ENCODE measurements around the gene LDLRAD4. TPM values are rescaled to one million over a fixed set of nuclear protein-coding genes. Genes with fewer than 3 reads are reported as not detected.

The LDLRAD4 gene
- total RNA-seq, 2 experiments from 2014 or later = 37.3 to 38.5 TPM

GRCh38 chr18:13583576-13584550, 365.3 kb downstream of the LDLRAD4 start:
- intact Hi-C loops (cut with micrococcal nuclease) = no loop called here
- peaks cover 62% of the 10 kb centered on the region for H3K4me1 Mint-ChIP-seq (ENCODE audit: low read depth)
- TF ChIP-seq CTCF (IDR thresholded peaks at IDR 0.05) = no peak
- DNase-seq (no peak), ATAC-seq (no peak)
- H3K9me3 Mint-ChIP-seq = no peaks in the 10 kb centered on the region
- ChIA-PET CTCF (interaction anchor here (1.4 kb wide), 1 partner anchor 9 kb away, joined by 4 read pairs; no protein-coding TSS in a partner anchor), POLR2A (no interaction called here)
- no peak overlapping the region for H3K4me3 Mint-ChIP-seq
- H3K27ac Mint-ChIP-seq = no peak overlapping the region
- peaks cover 7% of the 10 kb centered on the region for H3K36me3 Mint-ChIP-seq (ENCODE audit: low read depth)
- no peaks in the 10 kb centered on the region for H3K27me3 Mint-ChIP-seq

- no peak for TF ChIP-seq CTCF (IDR thresholded peaks at IDR 0.05)
- Mint-ChIP-seq H3K36me3 (ENCODE audit: low read depth) (peaks cover 11% of the 10 kb centered on the region), H3K9me3 (no peaks in the 10 kb centered on the region), H3K4me3 (no peak overlapping the region), H3K4me1 (ENCODE audit: low read depth) (peaks cover 62% of the 10 kb centered on the region), H3K27me3 (no peaks in the 10 kb centered on the region), H3K27ac (no peak overlapping the region)
- ATAC-seq (no peak), DNase-seq (no peak)
- intact Hi-C loops (cut with micrococcal nuclease) = no loop called here
- CTCF ChIA-PET = interaction anchor here (1.4 kb wide), 2 partner anchors 10 to 24 kb away, joined by 4 read pairs; no protein-coding TSS in a partner anchor
- POLR2A ChIA-PET = no interaction called here
Measured at GRCh38 chr18:13584825-13585224, 366.3 kb downstream of the LDLRAD4 start.

DNA sequence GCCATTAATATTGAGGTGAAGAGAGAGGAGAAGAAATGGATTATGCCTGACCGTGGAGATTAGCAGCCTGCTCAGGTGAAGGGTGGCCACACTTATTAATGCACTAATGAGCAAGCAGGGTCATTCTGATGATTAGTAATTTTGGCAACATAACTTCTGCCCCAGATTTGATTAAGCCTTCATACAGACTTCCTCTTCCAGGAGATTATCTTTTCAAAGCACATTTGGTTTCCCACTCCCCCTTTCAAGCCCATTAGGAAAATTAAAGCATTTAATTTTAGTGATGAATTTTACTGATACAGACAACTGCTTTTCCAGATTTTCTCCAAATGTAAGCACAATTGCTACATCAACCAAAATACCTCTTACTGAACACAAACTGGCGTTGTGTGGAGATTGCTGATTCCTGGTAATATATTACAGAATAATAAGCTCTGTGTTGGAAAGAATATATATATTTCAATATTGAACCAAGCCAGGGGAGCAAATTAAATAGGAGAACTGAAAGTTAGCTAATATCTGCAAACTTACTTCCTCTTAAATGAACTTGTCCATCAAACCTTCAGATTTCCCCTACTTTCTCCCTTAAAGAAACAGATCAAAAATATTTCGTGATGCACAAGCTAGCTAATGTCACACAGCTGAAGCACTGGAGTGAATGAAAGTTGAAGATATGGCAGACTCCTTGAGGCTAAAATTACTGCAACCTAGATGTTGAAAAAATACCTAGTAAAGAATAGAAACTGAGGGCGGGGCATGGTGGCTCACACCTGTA, 367.0 kb downstream of the LDLRAD4 start:
- CTCF ChIA-PET = interaction anchor here (1.2 to 1.4 kb wide), 3 partner anchors 22 to 27 kb away, joined by 3 to 4 read pairs (median 4); no protein-coding TSS in a partner anchor
- intact Hi-C loops (cut with micrococcal nuclease) = no loop called here
- Mint-ChIP-seq H3K9me3 (no peaks in the 10 kb centered on the region), H3K36me3 (ENCODE audit: low read depth) (peaks cover 16% of the 10 kb centered on the region), H3K4me3 (peak overlapping the region; percentile 24), H3K27ac (peak overlapping the region; percentile 38), H3K4me1 (ENCODE audit: low read depth) (peaks cover 64% of the 10 kb centered on the region), H3K27me3 (no peaks in the 10 kb centered on the region)
- no peak for DNase-seq
- POLR2A ChIA-PET = interaction anchor here (1.0 to 2.8 kb wide), 5 partner anchors 18 to 27 kb away, joined by 3 to 13 read pairs (median 3); no protein-coding TSS in a partner anchor
- no peak for TF ChIP-seq CTCF (IDR thresholded peaks at IDR 0.05)
- no peak for ATAC-seq

- Mint-ChIP-seq H3K27me3 (no peaks in the 10 kb centered on the region), H3K27ac (peak overlapping the region; percentile 86), H3K4me1 (ENCODE audit: low read depth) (peaks cover 68% of the 10 kb centered on the region), H3K36me3 (ENCODE audit: low read depth) (peaks cover 17% of the 10 kb centered on the region), H3K4me3 (peak overlapping the region; percentile 43), H3K9me3 (no peaks in the 10 kb centered on the region)
- intact Hi-C loops (cut with micrococcal nuclease) = no loop called here
- no peak for DNase-seq
- ATAC-seq = no peak
- TF ChIP-seq CTCF (IDR thresholded peaks at IDR 0.05) = no peak
- POLR2A ChIA-PET = interaction anchor here (1.3 to 2.8 kb wide), 3 partner anchors 19 to 25 kb away, joined by 3 to 13 read pairs (median 10); no protein-coding TSS in a partner anchor
- CTCF ChIA-PET = interaction anchor here (0.8 to 1.5 kb wide), 4 partner anchors 10 to 29 kb away, joined by 3 to 4 read pairs (median 4); no protein-coding TSS in a partner anchor
Measured at GRCh38 chr18:13587001-13587400, 368.4 kb downstream of the LDLRAD4 start.
